ENCODE measurements around the gene KCNB1.

- TF ChIP-seq EZH2 (IDR thresholded peaks at IDR 0.05; ENCODE audit: borderline replicate concordance, insufficient read depth, low read depth, low read length, poor library complexity, severe bottlenecking) (no peak), CTCF (IDR thresholded peaks at IDR 0.05) (no peak)
Observed at GRCh38 chr20:49392745-49393144, 89.7 kb downstream of the KCNB1 start.

Measured in B cell (primary cell).